ENCODE results near the gene CMC4. TPM values are rescaled to one million over a fixed set of nuclear protein-coding genes. Genes with fewer than 3 reads are reported as not detected.

The CMC4 gene
- total RNA-seq, 1 experiment from 2014 or later = 5.3 TPM

DNA sequence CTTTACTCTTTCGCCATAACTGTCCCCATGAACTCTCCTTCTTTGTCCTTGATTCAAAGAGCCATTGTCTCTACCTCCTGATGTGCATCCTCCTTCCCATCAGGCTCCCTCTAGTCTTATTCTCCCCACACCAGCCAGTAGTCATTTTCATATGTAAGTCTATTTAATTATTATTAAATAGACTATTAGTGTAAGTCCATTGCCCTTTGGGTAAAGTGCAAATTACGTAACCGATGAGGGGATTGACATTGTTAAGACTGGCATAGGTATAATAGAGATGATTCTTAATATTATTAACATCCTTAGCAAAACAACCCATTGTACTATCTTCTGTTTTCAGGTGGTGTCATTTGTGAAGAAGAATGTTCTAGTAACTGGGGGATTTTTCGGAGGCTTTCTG is 16.7 kb downstream of the CMC4 start:
- DNase-seq (ENCODE audit: low spot score) = no peak

DNA sequence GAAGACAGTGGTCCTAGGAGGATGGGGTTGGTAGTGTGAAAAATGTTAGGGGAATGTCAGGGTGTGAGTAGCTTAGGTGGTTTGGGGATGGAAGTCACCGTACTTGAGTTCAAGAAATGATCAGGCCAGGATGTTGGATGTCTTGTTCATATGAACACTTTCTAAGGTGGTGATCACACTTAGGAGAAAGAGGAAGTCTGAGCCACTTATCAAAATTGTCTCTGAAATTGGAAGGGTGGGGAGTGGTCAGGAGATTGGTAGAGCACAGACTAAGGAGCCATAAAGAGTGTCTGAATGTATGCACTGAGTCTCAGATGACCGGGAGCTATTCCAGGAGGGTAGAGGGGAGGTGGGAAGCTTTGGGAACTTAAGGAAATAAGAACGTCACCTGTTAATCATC is 17.3 kb downstream of the CMC4 start:
- DNase-seq (ENCODE audit: low spot score) = no peak

DNA sequence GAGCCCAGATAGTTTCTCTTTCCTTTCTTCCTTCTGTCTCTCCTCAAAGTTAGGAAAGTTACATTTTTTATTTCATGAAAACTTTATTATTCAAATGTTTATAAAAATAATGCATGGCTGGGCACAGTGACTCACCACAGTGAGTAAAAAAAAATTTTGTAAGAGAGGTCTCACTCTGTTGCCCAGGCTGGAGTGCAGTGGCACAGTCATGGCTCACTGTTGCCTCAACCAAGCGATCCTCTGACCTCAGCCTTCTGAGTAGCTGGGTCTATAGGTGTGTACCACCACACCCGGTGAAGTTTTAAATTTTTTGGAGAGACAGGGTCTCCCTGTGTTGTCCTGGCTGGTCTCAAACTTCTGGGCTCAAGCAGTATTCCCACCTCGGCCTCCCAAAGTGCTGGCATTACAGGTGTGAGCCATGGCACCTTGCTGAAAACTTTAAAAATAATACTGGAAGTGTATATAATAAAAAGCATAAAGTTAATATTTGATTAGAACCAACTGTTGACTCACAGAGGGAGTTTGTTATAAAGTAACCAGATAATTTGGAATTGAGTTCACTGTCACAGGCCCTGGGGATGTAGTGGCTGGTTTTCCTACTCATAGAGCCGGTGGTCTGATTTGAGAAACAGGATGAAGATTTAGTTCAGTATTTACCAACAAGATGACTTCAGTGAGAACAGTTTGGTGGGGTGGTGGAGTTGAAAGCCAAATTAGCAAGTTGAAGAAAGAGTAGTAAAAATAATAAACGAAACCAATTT is 18.0 kb downstream of the CMC4 start:
- no peak for DNase-seq (ENCODE audit: low spot score)

GRCh38 chrX:155048977-155049619 is 21.8 kb downstream of the CMC4 start:
- peak; percentile 63 for DNase-seq (ENCODE audit: low spot score)

DNA sequence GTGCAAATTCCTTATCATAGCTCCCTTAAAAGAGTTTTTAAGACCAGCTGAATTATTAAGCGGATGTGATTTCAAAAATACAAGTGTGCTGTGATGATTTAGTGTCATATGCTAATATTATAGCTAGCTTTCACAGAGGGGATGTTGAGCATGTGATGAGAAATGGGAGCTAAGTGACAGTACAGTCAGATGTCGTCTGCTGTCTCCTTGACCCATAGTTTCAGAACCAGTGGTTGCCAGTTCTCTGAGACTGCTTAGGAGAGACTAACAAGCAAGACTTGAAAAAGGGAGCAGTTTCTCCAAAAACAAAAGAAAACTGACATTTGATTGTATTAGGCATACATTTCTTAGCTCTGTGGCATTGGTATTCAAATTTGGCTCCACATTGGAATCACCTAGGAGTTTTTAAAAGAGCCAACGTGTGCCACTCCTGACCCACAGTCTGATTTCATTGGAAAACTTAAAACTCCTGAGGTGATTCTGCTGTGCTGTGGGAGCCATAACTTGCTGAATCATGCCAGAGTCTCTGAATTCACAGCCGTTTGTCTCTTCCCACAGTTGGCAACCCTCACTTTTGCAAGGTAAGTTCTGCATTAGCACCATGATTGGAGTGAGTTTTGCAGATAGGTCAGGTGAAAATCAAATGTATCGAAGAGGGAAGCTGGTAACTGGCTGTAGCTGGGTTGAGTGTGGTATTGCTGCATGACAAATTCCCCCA is 24.0 kb downstream of the CMC4 start:
- no peak for DNase-seq (ENCODE audit: low spot score)

DNA sequence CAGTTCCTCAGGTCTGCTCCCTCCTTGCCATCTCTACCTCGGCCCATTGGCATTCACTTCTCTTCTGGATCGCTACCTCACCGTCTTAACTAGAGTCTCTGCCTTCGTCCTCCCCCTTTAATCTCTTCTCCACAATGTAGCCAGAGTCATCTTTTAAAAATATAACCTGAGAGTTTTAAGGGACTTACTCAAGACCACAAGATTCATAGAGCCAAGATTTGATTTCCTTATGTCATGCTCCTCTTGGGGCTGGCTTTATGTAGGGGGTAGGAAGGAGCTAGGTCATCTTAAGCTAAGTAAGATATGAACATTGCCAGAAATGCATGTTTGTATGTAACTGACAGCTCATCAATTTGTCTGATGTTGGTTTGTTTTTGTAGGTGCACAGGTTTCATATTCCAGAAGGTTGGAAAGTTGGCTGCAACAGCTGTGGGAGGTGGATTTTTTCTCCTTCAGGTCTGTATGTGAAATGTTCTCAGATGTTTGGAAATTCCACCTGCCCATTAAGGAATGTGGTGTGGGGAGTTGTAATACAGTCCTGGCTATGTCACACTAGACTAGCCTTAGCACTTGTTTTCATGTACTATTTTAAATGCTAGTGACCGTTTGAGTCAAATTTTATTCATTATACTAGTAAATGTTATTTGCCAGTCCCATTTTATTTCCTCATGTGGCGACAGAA is 24.7 kb downstream of the CMC4 start:
- no peak for DNase-seq (ENCODE audit: low spot score)

DNA sequence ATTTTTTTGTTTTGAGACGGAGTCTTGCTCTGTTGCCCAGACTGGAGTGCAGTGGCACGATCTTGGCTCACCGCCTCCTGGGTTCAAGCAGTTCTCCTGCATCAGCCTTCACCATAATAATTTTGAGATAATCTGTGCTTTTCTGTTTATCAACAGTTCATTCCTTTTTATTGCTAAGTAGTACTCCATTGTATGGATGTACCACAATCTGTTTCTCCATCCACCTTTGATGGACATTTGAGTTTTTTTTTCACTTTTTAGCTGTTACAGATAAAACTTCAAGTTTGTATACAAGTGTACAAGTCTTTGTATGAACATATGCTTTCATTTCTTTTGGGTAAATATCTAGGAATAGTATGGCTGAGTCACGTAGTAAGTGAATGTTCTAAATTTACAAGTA is 35.2 kb downstream of the CMC4 start:
- DNase-seq (ENCODE audit: low spot score) = no peak

GRCh38 chrX:155031657-155032056 is 39.3 kb downstream of the CMC4 start:
- no peak for DNase-seq (ENCODE audit: low spot score)

- no peak for DNase-seq (ENCODE audit: low spot score)
Observed at GRCh38 chrX:155028877-155029291, 42.1 kb downstream of the CMC4 start.

- DNase-seq (ENCODE audit: low spot score) = peak; percentile 16
Observed at GRCh38 chrX:155028129-155028528, 42.8 kb downstream of the CMC4 start.

- DNase-seq (ENCODE audit: low spot score) = peak; percentile 67
Observed at GRCh38 chrX:155027509-155028066, 43.3 kb downstream of the CMC4 start.

DNA sequence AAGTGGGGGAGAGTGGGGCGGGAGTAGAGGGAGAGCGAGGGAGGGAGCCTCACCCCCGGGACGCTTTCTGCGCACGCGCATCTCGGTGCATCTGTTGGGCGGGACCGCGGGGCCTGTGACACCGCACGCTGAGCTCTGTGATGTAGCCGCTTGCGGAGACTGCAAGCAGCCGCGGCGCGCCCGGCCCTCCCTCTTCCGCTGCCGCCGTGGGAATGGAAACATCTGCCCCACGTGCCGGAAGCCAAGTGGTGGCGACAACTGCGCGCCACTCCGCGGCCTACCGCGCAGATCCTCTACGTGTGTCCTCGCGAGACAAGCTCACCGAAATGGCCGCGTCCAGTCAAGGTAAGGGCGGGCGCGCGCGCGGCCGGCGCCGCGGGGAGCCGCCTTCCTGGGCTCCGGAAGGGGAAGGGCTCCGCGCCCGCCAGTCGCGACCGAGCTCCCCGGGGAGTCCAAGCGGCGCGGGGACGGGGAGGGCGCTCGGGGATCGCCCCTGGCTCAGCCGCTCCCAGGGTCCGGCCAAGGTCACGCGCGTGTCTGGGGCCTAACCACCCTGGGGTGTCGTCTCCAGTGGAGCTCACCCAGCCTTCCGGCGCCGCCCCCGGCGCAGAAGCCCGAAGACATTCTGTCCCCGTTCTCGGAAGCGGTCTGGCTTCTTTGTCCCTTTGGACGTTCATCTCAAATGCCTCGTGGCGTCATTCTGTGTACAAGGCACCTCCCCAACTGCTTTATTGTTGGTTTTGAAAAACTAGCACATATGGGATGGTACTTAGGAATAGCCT is 44.0 kb downstream of the CMC4 start, which contains the start of gene FUNDC2:
FUNDC2 (plus strand) TSS at position 118 of the 782 bp plus-strand sequence; CDS start at position 213, 95 bp downstream.
- peak; percentile 96 for DNase-seq (ENCODE audit: low spot score)

GRCh38 chrX:155026420-155026726 is 44.6 kb downstream of the CMC4 start:
- DNase-seq (ENCODE audit: low spot score) = no peak

- DNase-seq (ENCODE audit: low spot score) = no peak
Observed at GRCh38 chrX:155023907-155024833, 46.8 kb downstream of the CMC4 start.

DNA sequence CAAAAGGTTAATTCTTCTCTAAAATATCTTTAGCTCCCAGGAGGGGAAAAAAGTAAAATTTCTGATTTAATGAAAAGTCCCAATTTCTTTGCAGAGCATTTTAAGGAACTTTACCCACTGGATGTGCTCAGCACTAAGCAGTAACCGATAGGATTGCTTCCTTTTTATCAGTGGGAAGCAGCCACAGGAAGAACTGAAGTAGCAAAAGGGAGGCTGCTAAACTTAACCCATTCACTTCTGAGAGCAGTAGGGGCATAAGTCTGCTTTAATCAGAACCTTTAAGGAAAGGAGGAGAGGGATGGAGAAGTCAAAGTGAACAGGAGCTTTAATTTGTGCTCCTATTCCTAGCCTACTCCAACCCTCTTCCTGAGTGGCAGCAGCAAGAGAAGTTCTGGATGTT is 48.4 kb downstream of the CMC4 start, which contains the start of gene F8:
F8 (minus strand) TSS at position 139 of the 400 bp plus-strand sequence. CDS start 171 bp downstream, outside the sequence.
- no peak for DNase-seq (ENCODE audit: low spot score)

DNA sequence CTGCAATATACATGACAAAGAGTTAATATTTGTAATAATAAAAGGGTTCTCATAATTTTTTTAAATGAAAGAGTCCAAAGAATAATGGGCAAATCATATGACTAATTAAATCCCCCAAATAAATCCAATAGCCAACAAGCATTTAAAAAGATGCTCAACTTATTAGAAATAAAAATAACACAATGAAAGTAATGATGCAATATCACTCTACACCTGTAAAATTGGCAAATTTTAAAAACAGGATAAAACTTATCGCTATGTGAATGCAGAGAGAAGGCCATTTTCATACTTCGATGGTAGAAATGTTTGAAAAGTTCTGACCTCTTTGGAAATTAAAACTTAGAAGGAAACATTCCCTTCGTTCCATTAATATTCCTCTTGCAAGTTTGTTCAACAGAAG is 50.3 kb downstream of the CMC4 start:
- no peak for DNase-seq (ENCODE audit: low spot score)

Data from HT-29 (cell line).